ENCODE data around the gene HLA-A.

GRCh38 chr6:29976253-29976587 is 33.9 kb downstream of the HLA-A start:
- no peak for TF ChIP-seq CTCF (IDR thresholded peaks at IDR 0.05; ENCODE audit: low read depth, low read length)
- TF ChIP-seq EZH2phosphoT487 (IDR thresholded peaks at IDR 0.05; ENCODE audit: low read depth): no peak
